SU-DHL-6 (cell line): ENCODE data around the gene CFAP58.

Source experiments
- H2AFZ ChIP-seq: fragments of 200-600 bp; sonication (generic); 2 replicates; pipeline ENCODE4 v1.6.1; 2014; ENCODE audit warnings: low read depth, mild to moderate bottlenecking, moderate library complexity, mixed read lengths, antibody characterized with exemption, low read length; ENCODE audit not compliant: severe bottlenecking
- H3F3A ChIP-seq: fragments of 200-600 bp; shearing (Covaris generic); 2 replicates; pipeline ENCODE4 v1.6.0; 2016; ENCODE audit warnings: antibody characterized with exemption, mild to moderate bottlenecking; ENCODE audit not compliant: insufficient read depth
- H3K27ac ChIP-seq: fragments of 200-600 bp; sonication (generic); 2 replicates; pipeline ENCODE4 v1.5.1; 2016; ENCODE audit warnings: low read depth, mild to moderate bottlenecking, low read length, moderate library complexity, mixed read lengths
- H3K27me3 ChIP-seq: fragments of 200-600 bp; sonication (generic), shearing (Covaris generic); 2 replicates; pipeline ENCODE4 v1.6.0; 2014; ENCODE audit warnings: mild to moderate bottlenecking, low read length
- H3K36me3 ChIP-seq: fragments of 200-600 bp; sonication (generic); 2 replicates; pipeline ENCODE4 v1.6.1; 2014; ENCODE audit warnings: mild to moderate bottlenecking, low read length, mixed read lengths
- H3K4me2 ChIP-seq: fragments of 300-600, 200-600 bp; shearing (Covaris generic), sonication (generic); 2 replicates; pipeline ENCODE4 v1.6.0; 2014; ENCODE audit warnings: low read length, low read depth, mild to moderate bottlenecking; ENCODE audit not compliant: poor library complexity, severe bottlenecking
- H3K4me3 ChIP-seq: fragments of 200-600 bp; sonication (generic); 2 replicates; pipeline ENCODE4 v1.5.1; 2014; ENCODE audit warnings: antibody characterized with exemption, low read length, mild to moderate bottlenecking, mixed read lengths; ENCODE audit not compliant: insufficient read depth, poor library complexity, severe bottlenecking
- H3K79me2 ChIP-seq: fragments of 200-600 bp; sonication (generic); 2 replicates; pipeline ENCODE4 v1.6.1; 2014; ENCODE audit warnings: mild to moderate bottlenecking, low read length, moderate library complexity; ENCODE audit not compliant: insufficient read depth
- H3K9ac ChIP-seq: fragments of 200-600 bp; sonication (generic); 2 replicates; pipeline ENCODE4 v1.7.0; 2014; ENCODE audit warnings: mild to moderate bottlenecking, low read length
- H3K9me2 ChIP-seq: fragments of 200-600 bp; sonication (generic); replicated peaks from 2 replicates; pipeline ENCODE4 v1.6.1; 2014; ENCODE audit warnings: low read length; ENCODE audit not compliant: insufficient read depth
- H3K9me3 ChIP-seq: fragments of 200-600 bp; sonication (generic); 2 replicates; pipeline ENCODE4 v1.6.1; 2014; ENCODE audit warnings: low read length, mixed read lengths; ENCODE audit not compliant: insufficient read depth
- H4K20me1 ChIP-seq: fragments of 200-600 bp; sonication (generic); 2 replicates; pipeline ENCODE4 v1.6.1; 2014; ENCODE audit warnings: low read depth, mild to moderate bottlenecking, antibody characterized with exemption, low read length, moderate library complexity, mixed read lengths
- EZH2phosphoT487 ChIP-seq: fragments of 200-600 bp; sonication (generic), shearing (Covaris generic); conservative IDR thresholded peaks from 2 replicates; pipeline ENCODE4 v1.6.1; 2018; ENCODE audit warnings: mild to moderate bottlenecking, antibody characterized with exemption, low read length, moderate library complexity, mixed read lengths
- TF ChIP-seq, protein P1 (sequence below): fragments of 200-600 bp; sonication (generic); IDR thresholded peaks from one replicate; pipeline ENCODE4 v1.5.1; 2017; ENCODE audit warnings: antibody characterized with exemption, mild to moderate bottlenecking, low read length, moderate library complexity; ENCODE audit not compliant: insufficient read depth, poor library complexity, severe bottlenecking

CFAP58 gene

DNA sequence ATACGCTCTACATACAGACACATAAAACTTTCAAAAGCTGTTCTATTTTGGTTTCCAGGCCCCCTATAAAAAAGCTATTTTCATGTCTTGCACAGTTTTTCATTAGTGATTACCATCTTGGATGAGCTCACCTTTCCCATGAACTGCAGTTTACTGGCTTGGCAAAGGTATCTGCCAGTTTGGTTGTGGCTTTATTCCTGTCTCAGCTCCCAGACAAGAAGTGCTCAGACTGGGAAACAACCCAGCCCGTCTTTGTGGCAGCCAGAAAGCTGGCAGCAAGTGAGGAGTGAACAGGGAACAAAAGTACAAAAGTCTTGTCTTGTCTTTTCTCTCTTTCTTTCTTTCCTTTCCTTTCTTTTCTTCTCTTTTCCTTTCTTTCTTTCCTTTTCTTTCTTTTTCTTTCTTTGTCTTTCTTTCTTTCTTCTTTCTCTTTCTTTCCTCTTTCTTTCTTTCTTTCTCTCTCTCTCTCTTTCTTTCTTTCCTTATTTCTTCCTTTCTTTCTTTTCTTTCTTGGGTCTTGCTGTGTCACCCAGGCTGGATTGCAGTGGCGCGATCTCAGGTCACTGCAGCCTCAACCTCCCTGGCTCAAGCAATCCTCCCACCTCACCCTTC is 138.8 kb downstream of the CFAP58 start:
- H3K27ac ChIP-seq = no peak overlapping the region
- no peaks in the 10 kb centered on the region for H3F3A ChIP-seq
- TF ChIP-seq, protein P1, sequence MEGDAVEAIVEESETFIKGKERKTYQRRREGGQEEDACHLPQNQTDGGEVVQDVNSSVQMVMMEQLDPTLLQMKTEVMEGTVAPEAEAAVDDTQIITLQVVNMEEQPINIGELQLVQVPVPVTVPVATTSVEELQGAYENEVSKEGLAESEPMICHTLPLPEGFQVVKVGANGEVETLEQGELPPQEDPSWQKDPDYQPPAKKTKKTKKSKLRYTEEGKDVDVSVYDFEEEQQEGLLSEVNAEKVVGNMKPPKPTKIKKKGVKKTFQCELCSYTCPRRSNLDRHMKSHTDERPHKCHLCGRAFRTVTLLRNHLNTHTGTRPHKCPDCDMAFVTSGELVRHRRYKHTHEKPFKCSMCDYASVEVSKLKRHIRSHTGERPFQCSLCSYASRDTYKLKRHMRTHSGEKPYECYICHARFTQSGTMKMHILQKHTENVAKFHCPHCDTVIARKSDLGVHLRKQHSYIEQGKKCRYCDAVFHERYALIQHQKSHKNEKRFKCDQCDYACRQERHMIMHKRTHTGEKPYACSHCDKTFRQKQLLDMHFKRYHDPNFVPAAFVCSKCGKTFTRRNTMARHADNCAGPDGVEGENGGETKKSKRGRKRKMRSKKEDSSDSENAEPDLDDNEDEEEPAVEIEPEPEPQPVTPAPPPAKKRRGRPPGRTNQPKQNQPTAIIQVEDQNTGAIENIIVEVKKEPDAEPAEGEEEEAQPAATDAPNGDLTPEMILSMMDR = no peak
- no peak for TF ChIP-seq EZH2phosphoT487

DNA sequence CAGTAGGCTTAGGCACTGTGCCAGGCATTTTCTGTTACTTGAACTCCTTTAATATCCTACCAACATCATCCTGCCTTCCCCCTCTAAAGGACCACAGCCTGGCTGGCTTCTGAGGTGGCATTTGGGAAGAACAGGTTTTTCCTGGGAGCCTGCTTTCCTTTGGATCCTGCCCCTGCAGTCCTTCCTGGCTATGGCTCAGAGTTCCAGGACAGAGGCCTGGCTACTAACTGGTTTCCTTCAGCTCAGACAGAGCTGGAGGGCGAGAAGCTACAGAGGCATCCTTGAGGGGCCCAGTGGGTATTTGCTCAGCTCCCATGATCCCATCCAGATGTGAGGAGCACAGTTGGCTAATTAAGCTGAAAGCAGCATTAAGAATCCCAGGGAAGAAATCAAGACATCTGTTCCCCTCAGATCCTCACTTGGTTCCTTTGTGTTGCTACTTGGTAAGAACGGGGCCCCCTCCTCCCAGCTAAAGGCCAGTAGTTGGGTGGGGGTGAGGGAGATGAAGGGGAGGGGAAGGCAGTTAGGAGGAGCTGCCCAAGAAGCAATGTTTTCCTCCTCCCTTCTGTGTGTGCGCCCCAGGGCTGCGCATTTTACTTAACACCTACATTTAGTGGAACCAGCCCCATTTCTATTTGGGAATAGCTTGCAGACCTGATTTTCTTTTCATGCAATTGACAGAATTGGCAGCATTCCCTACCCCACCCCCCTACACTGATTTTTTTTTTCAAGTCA is 144.9 kb downstream of the CFAP58 start:
- Histone ChIP-seq H2AFZ (no peak overlapping the region), H3K9ac (no peak overlapping the region), H3K4me2 (no peak overlapping the region), H3K36me3 (no peaks in the 10 kb centered on the region), H3K27ac (no peak overlapping the region), H4K20me1 (no peaks in the 10 kb centered on the region), H3F3A (no peaks in the 10 kb centered on the region), H3K9me2 (no peaks in the 10 kb centered on the region), H3K9me3 (no peaks in the 10 kb centered on the region), H3K79me2 (no peaks in the 10 kb centered on the region), H3K4me3 (no peak overlapping the region), H3K27me3 (no peaks in the 10 kb centered on the region)
- TF ChIP-seq EZH2phosphoT487 = no peak
- TF ChIP-seq, protein P1 = no peak

More for the DNA sequence above, 138.8 kb downstream of the CFAP58 start:
- H3K9ac ChIP-seq = no peak overlapping the region
- H3K36me3 ChIP-seq = no peaks in the 10 kb centered on the region
- no peak overlapping the region for H3K4me2 ChIP-seq
- H2AFZ ChIP-seq = no peak overlapping the region
- H3K9me3 ChIP-seq = no peaks in the 10 kb centered on the region
- H4K20me1 ChIP-seq = no peaks in the 10 kb centered on the region
- H3K27me3 ChIP-seq = no peaks in the 10 kb centered on the region
- H3K79me2 ChIP-seq = no peaks in the 10 kb centered on the region
- no peak overlapping the region for H3K4me3 ChIP-seq
- no peaks in the 10 kb centered on the region for H3K9me2 ChIP-seq

DNA sequence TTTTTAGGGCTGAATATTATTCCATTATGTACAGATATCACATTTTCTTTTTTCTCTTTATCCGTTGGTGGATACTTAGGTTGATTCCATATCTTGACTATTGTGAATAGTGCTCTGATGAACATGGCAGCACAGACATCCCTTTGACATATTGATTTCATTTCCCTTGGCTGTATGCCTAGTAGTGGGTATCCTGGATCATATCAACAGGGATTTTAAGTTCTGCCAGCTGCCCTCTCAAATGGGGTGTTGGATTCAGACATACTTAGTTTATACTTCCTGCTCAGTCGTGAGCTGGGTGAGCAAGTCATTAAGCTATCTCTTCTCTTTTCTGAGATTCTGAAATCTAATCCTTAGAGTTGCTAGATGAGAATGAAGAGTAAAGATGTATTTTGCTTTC is 147.8 kb downstream of the CFAP58 start:
- Histone ChIP-seq H3K27me3 (no peaks in the 10 kb centered on the region), H3K79me2 (no peaks in the 10 kb centered on the region), H3K36me3 (no peaks in the 10 kb centered on the region), H3K4me2 (no peak overlapping the region), H3K9ac (no peak overlapping the region), H4K20me1 (no peaks in the 10 kb centered on the region), H3F3A (no peaks in the 10 kb centered on the region), H3K9me2 (no peaks in the 10 kb centered on the region), H3K9me3 (no peaks in the 10 kb centered on the region), H3K27ac (no peak overlapping the region), H3K4me3 (no peak overlapping the region), H2AFZ (no peak overlapping the region)
- TF ChIP-seq, protein P1 = no peak
- TF ChIP-seq EZH2phosphoT487 = no peak
